H9 (cell line): ENCODE measurements around the gene PARD3. TPM values are rescaled to one million over a fixed set of nuclear protein-coding genes. Genes with fewer than 3 reads are reported as not detected.

Source experiments
- DNase-seq: peaks from one replicate; pipeline ENCODE4 v3.0.0-alpha.2; 2017
- H2AFZ ChIP-seq: one replicate; pipeline ENCODE4 v1.6.1; 2013; ENCODE audit warnings: mild to moderate bottlenecking, low read length, control low read depth, moderate library complexity
- H2AK5ac ChIP-seq: 2 replicates; pipeline ENCODE4 v1.6.1; 2013; ENCODE audit warnings: low read length, control low read depth, mixed read lengths; ENCODE audit not compliant: insufficient read length
- H2BK120ac ChIP-seq: one replicate; pipeline ENCODE4 v1.6.1; 2013; ENCODE audit warnings: low read depth, mild to moderate bottlenecking, low read length, control low read depth, inconsistent platforms; ENCODE audit not compliant: poor library complexity, severe bottlenecking
- H2BK12ac ChIP-seq: 2 replicates; pipeline ENCODE4 v1.6.1; 2013; ENCODE audit warnings: low read length, control low read depth, mixed read lengths, low read depth; ENCODE audit not compliant: insufficient read length
- H2BK15ac ChIP-seq: 2 replicates; pipeline ENCODE4 v1.6.1; 2013; ENCODE audit warnings: low read depth, low read length, control low read depth
- H2BK20ac ChIP-seq: one replicate; pipeline ENCODE4 v1.6.1; 2013; ENCODE audit warnings: low read depth, mild to moderate bottlenecking, low read length, control low read depth, inconsistent platforms; ENCODE audit not compliant: poor library complexity, severe bottlenecking
- H2BK5ac ChIP-seq: 2 replicates; pipeline ENCODE4 v1.6.1; 2013; ENCODE audit warnings: low read length, control low read depth, mixed read lengths; ENCODE audit not compliant: insufficient read length
- H3K14ac ChIP-seq: 2 replicates; pipeline ENCODE4 v1.6.1; 2013; ENCODE audit warnings: low read length, control low read depth; ENCODE audit not compliant: insufficient read depth
- H3K18ac ChIP-seq: 2 replicates; pipeline ENCODE4 v1.6.1; 2013; ENCODE audit warnings: low read depth, mild to moderate bottlenecking, mixed read lengths, low read length, control low read depth; ENCODE audit not compliant: insufficient read length
- H3K23ac ChIP-seq: 2 replicates; pipeline ENCODE4 v1.6.1; 2013; ENCODE audit warnings: low read length, control low read depth, mixed read lengths, low read depth; ENCODE audit not compliant: insufficient read length
- H3K23me2 ChIP-seq: 2 replicates; pipeline ENCODE4 v1.6.1; 2013; ENCODE audit warnings: low read depth, mild to moderate bottlenecking, mixed read lengths, low read length, control low read depth; ENCODE audit not compliant: insufficient read length, poor library complexity, severe bottlenecking
- H3K27ac ChIP-seq: 2 replicates; pipeline ENCODE4 v1.5.1; 2013; ENCODE audit warnings: low read length, control low read depth, mixed read lengths, low read depth; ENCODE audit not compliant: insufficient read length
- H3K27me3 ChIP-seq: 2 replicates; pipeline ENCODE4 v1.6.1; 2013; ENCODE audit warnings: low read length, control low read depth, inconsistent platforms; ENCODE audit not compliant: insufficient read depth
- H3K4ac ChIP-seq: 2 replicates; pipeline ENCODE4 v1.6.1; 2013; ENCODE audit warnings: low read depth, mild to moderate bottlenecking, control low read depth, inconsistent platforms, low read length, moderate library complexity
- H3K4me1 ChIP-seq: 2 replicates; pipeline ENCODE4 v1.6.1; 2013; ENCODE audit warnings: low read length, control low read depth, inconsistent platforms; ENCODE audit not compliant: insufficient read depth
- H3K4me2 ChIP-seq: 2 replicates; pipeline ENCODE4 v1.6.1; 2013; ENCODE audit warnings: low read length, control low read depth, mixed read lengths; ENCODE audit not compliant: insufficient read length, insufficient read depth
- H3K56ac ChIP-seq: 2 replicates; pipeline ENCODE4 v1.6.1; 2013; ENCODE audit warnings: low read depth, mild to moderate bottlenecking, mixed read lengths, low read length, control low read depth; ENCODE audit not compliant: insufficient read length
- H3K79me1 ChIP-seq: 2 replicates; pipeline ENCODE4 v1.6.1; 2013; ENCODE audit warnings: low read depth, mild to moderate bottlenecking, moderate library complexity, low read length, control low read depth, inconsistent platforms; ENCODE audit not compliant: insufficient read depth, poor library complexity, severe bottlenecking
- H3K79me2 ChIP-seq: 2 replicates; pipeline ENCODE4 v1.6.1; 2013; ENCODE audit warnings: low read length, control low read depth, inconsistent platforms; ENCODE audit not compliant: insufficient read depth
- H3K9ac ChIP-seq: 2 replicates; pipeline ENCODE4 v1.6.1; 2013; ENCODE audit warnings: low read length, control low read depth, mixed read lengths; ENCODE audit not compliant: insufficient read length; ENCODE audit errors: extremely low read depth
- H3K9me3 ChIP-seq: one replicate; pipeline ENCODE4 v1.6.1; 2013; ENCODE audit warnings: low read depth, low read length, inconsistent platforms; ENCODE audit not compliant: control insufficient read depth
- H3T11ph ChIP-seq: one replicate; pipeline ENCODE4 v1.6.1; 2013; ENCODE audit warnings: mild to moderate bottlenecking, low read length, control low read depth, inconsistent platforms
- H4K20me1 ChIP-seq: one replicate; pipeline ENCODE4 v1.6.1; 2013; ENCODE audit not compliant: control insufficient read depth, insufficient read length, insufficient read depth
- H4K5ac ChIP-seq: 2 replicates; pipeline ENCODE4 v1.6.1; 2013; ENCODE audit warnings: low read depth, mild to moderate bottlenecking, mixed read lengths, low read length, control low read depth; ENCODE audit not compliant: insufficient read length
- H4K8ac ChIP-seq: replicated peaks from 2 replicates; pipeline ENCODE4 v1.6.1; 2013; ENCODE audit warnings: low read length, control low read depth, mixed read lengths, low read depth; ENCODE audit not compliant: insufficient read length
- H4K91ac ChIP-seq: 2 replicates; pipeline ENCODE4 v1.6.1; 2013; ENCODE audit warnings: low read depth, mild to moderate bottlenecking, moderate library complexity, mixed read lengths, low read length, control low read depth; ENCODE audit not compliant: insufficient read length
- H3K27ac Mint-ChIP-seq, 3 experiments: 2 replicates in 2 of 3; 3 replicates in 1 of 3; pipeline ENCODE4 v1.8.0; 2020 to 2021; ENCODE audit warnings: mixed read lengths in 3 of 3, mild to moderate bottlenecking in 1 of 3, moderate library complexity in 1 of 3
- H3K27me3 Mint-ChIP-seq: 2 replicates; pipeline ENCODE4 v1.8.0; 2021; ENCODE audit warnings: low read depth, mild to moderate bottlenecking, moderate library complexity, mixed read lengths
- H3K36me3 Mint-ChIP-seq, 3 experiments: 2 replicates in 2 of 3; 3 replicates in 1 of 3; pipeline ENCODE4 v1.8.0; 2020 to 2021; ENCODE audit warnings: low read depth in 3 of 3, mixed read lengths in 3 of 3; ENCODE audit not compliant: insufficient read depth in 1 of 3
- H3K4me1 Mint-ChIP-seq, 2 experiments: 2 replicates each; pipeline ENCODE4 v1.8.0; 2020; ENCODE audit warnings: mixed read lengths in 2 of 2
- H3K4me3 Mint-ChIP-seq, 2 experiments: 2 replicates in 1 of 2; 3 replicates in 1 of 2; pipeline ENCODE4 v1.8.0; 2020 to 2021; ENCODE audit warnings: mild to moderate bottlenecking in 2 of 2, mixed read lengths in 2 of 2, moderate library complexity in 1 of 2
- H3K9me3 Mint-ChIP-seq, 2 experiments: 2 replicates in 1 of 2; 3 replicates in 1 of 2; pipeline ENCODE4 v1.8.0; 2020; ENCODE audit warnings: mild to moderate bottlenecking in 2 of 2, mixed read lengths in 2 of 2, moderate library complexity in 1 of 2
- WGBS: extraction: QIAGEN DNeasy Blood & Tissue Kit; methylation state at CpG from one replicate; pipeline ENCODE4 v1.1.7; 2013; ENCODE audit warnings: missing lambda C conversion rate, low lambda C conversion rate, mixed read lengths; ENCODE audit not compliant: insufficient read length; ENCODE audit errors: extremely low coverage; 5-methylcytosine and 5-hydroxymethylcytosine counted together
- total RNA-seq: library from RNA; stranded (reverse); gene quantifications from 2 replicates; pipeline ENCODE4 v1.2.1, GENCODE V29; 2021
- TF ChIP-seq, protein P1 (sequence below): fragments of 200-600 bp; sonication (generic); conservative IDR thresholded peaks from 3 replicates; pipeline ENCODE4 v1.8.0; 2021; ENCODE audit warnings: antibody characterized with exemption, mild to moderate bottlenecking

Gene PARD3
- total RNA-seq, 1 experiment from 2014 or later, result 44.7 TPM

DNA sequence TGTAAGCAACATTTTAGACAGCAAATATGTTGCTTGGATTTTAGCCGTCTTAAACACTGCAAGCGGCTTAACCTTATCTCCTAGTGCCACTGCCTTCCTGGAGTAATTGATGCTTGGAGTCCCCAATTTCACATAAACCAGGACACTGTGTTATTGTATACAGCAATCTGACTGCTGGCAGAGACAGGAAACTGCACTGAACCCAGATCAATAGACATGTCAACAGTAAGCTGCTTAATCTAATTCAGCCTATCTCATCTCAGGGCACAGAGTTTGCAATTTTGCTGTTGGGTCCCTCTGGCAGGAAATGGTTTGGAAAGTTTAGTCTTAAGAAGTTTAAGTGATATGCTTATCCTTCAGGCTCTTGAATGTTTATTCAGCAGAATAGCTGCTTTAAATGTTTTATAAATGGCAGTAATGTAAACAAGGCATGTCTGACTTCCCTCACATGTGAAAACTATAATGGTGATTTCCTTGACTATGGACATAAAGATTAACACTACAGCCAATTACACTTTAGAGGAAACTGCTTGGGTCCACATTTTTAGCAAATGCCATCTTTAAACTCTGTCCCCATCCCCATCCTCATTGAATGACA, 598.6 kb downstream of the PARD3 start:
- H2BK20ac ChIP-seq, result no peak overlapping the region
- H3K36me3 Mint-ChIP-seq, result peaks cover 0 to 3% (median 0%) of the 10 kb centered on the region in 3 experiments; a peak in 2 of 7 replicates
- no peaks in the 10 kb centered on the region for H3K79me2 ChIP-seq
- no peak overlapping the region for H2BK5ac ChIP-seq
- H3K9me3 Mint-ChIP-seq, result no peaks in the 10 kb centered on the region
- H4K20me1 ChIP-seq, result no peaks in the 10 kb centered on the region
- no peaks in the 10 kb centered on the region for H3K4me1 ChIP-seq
- no peak overlapping the region for H3K27ac ChIP-seq
- H3K18ac ChIP-seq, result no peak overlapping the region
- no peak overlapping the region for H4K91ac ChIP-seq
- H4K8ac ChIP-seq, result no peak overlapping the region
- no peak overlapping the region for H3T11ph ChIP-seq
- H3K14ac ChIP-seq, result no peak overlapping the region
- H3K27ac Mint-ChIP-seq, result no peak overlapping the region
- DNase-seq, result no peak
- H3K4me2 ChIP-seq, result no peak overlapping the region
- no peak overlapping the region for H2BK15ac ChIP-seq
- WGBS, result no CpG with 5 or more reads among the region's 2 CpGs
- H2BK12ac ChIP-seq, result no peak overlapping the region
- no peaks in the 10 kb centered on the region for H3K9me3 ChIP-seq
- no peak overlapping the region for H2BK120ac ChIP-seq
- no peak overlapping the region for H3K23ac ChIP-seq
- H2AK5ac ChIP-seq, result no peak overlapping the region
- no peaks in the 10 kb centered on the region for H3K79me1 ChIP-seq
- no peaks in the 10 kb centered on the region for H3K27me3 Mint-ChIP-seq
- H3K4me1 Mint-ChIP-seq, result peaks cover 8 to 15% of the 10 kb centered on the region in 2 experiments
- no peak overlapping the region for H3K56ac ChIP-seq
- no peak overlapping the region for H4K5ac ChIP-seq
- H2AFZ ChIP-seq, result no peak overlapping the region
- no peaks in the 10 kb centered on the region for H3K27me3 ChIP-seq
- H3K23me2 ChIP-seq, result no peaks in the 10 kb centered on the region
- TF ChIP-seq, protein P1, sequence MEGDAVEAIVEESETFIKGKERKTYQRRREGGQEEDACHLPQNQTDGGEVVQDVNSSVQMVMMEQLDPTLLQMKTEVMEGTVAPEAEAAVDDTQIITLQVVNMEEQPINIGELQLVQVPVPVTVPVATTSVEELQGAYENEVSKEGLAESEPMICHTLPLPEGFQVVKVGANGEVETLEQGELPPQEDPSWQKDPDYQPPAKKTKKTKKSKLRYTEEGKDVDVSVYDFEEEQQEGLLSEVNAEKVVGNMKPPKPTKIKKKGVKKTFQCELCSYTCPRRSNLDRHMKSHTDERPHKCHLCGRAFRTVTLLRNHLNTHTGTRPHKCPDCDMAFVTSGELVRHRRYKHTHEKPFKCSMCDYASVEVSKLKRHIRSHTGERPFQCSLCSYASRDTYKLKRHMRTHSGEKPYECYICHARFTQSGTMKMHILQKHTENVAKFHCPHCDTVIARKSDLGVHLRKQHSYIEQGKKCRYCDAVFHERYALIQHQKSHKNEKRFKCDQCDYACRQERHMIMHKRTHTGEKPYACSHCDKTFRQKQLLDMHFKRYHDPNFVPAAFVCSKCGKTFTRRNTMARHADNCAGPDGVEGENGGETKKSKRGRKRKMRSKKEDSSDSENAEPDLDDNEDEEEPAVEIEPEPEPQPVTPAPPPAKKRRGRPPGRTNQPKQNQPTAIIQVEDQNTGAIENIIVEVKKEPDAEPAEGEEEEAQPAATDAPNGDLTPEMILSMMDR, result no peak
- no peak overlapping the region for H3K4me3 Mint-ChIP-seq
- H3K4ac ChIP-seq, result no peak overlapping the region
- H3K9ac ChIP-seq, result no peak overlapping the region
